ENCODE data around the gene ATP9B. TPM values are rescaled to one million over a fixed set of nuclear protein-coding genes. Genes with fewer than 3 reads are reported as not detected.

ATP9B gene
- total RNA-seq, 1 donor from 2014 or later, result 16.2 TPM

GRCh38 chr18:79185648-79186047 is 116.5 kb downstream of the ATP9B start:
- no peaks in the 10 kb centered on the region for H3K27me3 ChIP-seq (ENCODE audit: control insufficient read depth, insufficient read depth, low read length)
- DNase-seq (ENCODE audit: low read depth), result no peak
- TF ChIP-seq CTCF (IDR thresholded peaks at IDR 0.05; ENCODE audit: insufficient read depth, low read length, poor library complexity, severe bottlenecking), result no peak
- no peaks in the 10 kb centered on the region for H3K36me3 ChIP-seq (ENCODE audit: control insufficient read depth, insufficient read depth, low read length)
- no peak overlapping the region for H3K4me3 ChIP-seq (ENCODE audit: low read depth, low read length)

- no peak for DNase-seq (ENCODE audit: low read depth)
- no peak overlapping the region for H3K4me3 ChIP-seq (ENCODE audit: low read depth, low read length)
- H3K27me3 ChIP-seq (ENCODE audit: control insufficient read depth, insufficient read depth, low read length), result no peaks in the 10 kb centered on the region
- TF ChIP-seq CTCF (IDR thresholded peaks at IDR 0.05; ENCODE audit: insufficient read depth, low read length, poor library complexity, severe bottlenecking), result no peak
- H3K36me3 ChIP-seq (ENCODE audit: control insufficient read depth, insufficient read depth, low read length), result no peaks in the 10 kb centered on the region
Observed at GRCh38 chr18:79186649-79187048, 117.5 kb downstream of the ATP9B start.

- DNase-seq (ENCODE audit: low read depth), result no peak
- Histone ChIP-seq H3K27me3 (ENCODE audit: control insufficient read depth, insufficient read depth, low read length) (no peaks in the 10 kb centered on the region), H3K36me3 (ENCODE audit: control insufficient read depth, insufficient read depth, low read length) (no peaks in the 10 kb centered on the region), H3K4me3 (ENCODE audit: low read depth, low read length) (no peak overlapping the region)
- no peak for TF ChIP-seq CTCF (IDR thresholded peaks at IDR 0.05; ENCODE audit: insufficient read depth, low read length, poor library complexity, severe bottlenecking)
Observed at GRCh38 chr18:79187532-79188277, 118.5 kb downstream of the ATP9B start.

DNA sequence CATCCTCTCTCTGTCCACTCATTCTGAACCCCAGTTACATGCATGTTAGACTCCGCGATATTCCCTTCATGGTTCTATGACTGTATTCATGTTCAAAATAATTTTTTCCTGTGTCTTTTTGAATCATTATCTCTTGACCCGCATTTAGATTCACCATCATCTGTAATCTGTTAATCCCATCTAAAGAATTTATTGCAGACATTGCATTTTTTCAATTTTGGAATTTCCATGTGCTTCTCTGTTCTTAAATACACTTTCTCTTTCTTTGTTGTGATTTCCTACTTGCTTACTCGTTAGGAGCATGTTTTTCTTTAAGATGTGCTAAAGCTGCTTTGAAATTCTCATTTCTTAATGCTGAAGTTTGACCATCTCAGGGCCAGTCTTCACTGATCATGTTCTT is 122.2 kb downstream of the ATP9B start:
- no peak overlapping the region for H3K4me3 ChIP-seq (ENCODE audit: low read depth, low read length)
- H3K36me3 ChIP-seq (ENCODE audit: control insufficient read depth, insufficient read depth, low read length), result no peaks in the 10 kb centered on the region
- no peak for DNase-seq (ENCODE audit: low read depth)
- no peak for TF ChIP-seq CTCF (IDR thresholded peaks at IDR 0.05; ENCODE audit: insufficient read depth, low read length, poor library complexity, severe bottlenecking)
- no peaks in the 10 kb centered on the region for H3K27me3 ChIP-seq (ENCODE audit: control insufficient read depth, insufficient read depth, low read length)

DNA sequence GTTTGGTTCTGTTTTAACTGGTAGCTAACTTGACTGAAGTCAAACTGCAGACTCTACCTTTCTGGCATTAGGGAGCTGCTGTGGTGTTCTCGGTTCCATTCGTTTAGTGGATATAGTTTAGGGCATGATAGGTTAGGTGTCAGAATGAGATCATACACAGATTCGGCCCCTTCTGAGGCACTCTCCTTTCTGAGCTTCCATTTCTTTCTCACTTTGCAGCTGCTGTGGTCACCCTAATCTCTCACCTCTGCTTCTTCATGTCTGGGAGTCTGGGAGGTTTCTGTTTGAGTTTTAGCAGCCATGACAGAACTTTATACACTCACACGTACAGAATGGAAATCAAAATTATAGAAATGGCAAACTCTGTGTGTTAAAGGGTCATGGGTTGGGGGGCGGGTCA is 122.8 kb downstream of the ATP9B start:
- H3K4me3 ChIP-seq (ENCODE audit: low read depth, low read length), result no peak overlapping the region
- no peaks in the 10 kb centered on the region for H3K27me3 ChIP-seq (ENCODE audit: control insufficient read depth, insufficient read depth, low read length)
- H3K36me3 ChIP-seq (ENCODE audit: control insufficient read depth, insufficient read depth, low read length), result no peaks in the 10 kb centered on the region
- no peak for TF ChIP-seq CTCF (IDR thresholded peaks at IDR 0.05; ENCODE audit: insufficient read depth, low read length, poor library complexity, severe bottlenecking)
- DNase-seq (ENCODE audit: low read depth), result no peak

DNA sequence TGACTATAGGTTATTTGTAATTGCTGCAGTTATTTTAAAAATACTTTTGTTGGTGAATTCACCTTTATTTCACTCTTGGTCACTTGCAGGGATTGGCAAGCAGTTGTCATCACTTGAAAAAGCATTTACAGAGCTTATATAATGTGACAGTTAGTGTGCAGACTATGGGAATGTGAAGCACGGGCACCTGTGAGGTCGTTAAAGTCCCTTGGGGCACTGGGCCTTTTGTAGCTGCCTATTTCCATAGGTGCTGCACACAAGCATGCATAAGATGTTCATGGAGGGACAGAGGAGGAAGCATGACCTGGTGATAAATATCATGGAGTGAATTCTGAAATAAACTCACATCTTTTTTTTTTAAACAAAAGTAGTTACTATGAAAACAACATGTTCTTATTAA is 124.6 kb downstream of the ATP9B start:
- no peak for TF ChIP-seq CTCF (IDR thresholded peaks at IDR 0.05; ENCODE audit: insufficient read depth, low read length, poor library complexity, severe bottlenecking)
- H3K4me3 ChIP-seq (ENCODE audit: low read depth, low read length), result no peak overlapping the region
- H3K27me3 ChIP-seq (ENCODE audit: control insufficient read depth, insufficient read depth, low read length), result no peaks in the 10 kb centered on the region
- no peak for DNase-seq (ENCODE audit: low read depth)
- H3K36me3 ChIP-seq (ENCODE audit: control insufficient read depth, insufficient read depth, low read length), result no peaks in the 10 kb centered on the region
